Breast epithelium (tissue), 3 donors: Measurements from ENCODE around the gene SOX15.

Experiments used
- CTCF ChIP-seq, 3 donors: fragments of 450-650 bp; IDR thresholded peaks; one replicate each; pipeline ENCODE4 v1.5.1; 2016 to 2017; ENCODE audit warnings: antibody characterized with exemption in 3 of 3, mild to moderate bottlenecking in 3 of 3, moderate library complexity in 3 of 3
- POLR2A ChIP-seq: fragments of 450-650 bp; IDR thresholded peaks from one replicate; pipeline ENCODE4 v1.6.1; 2016; ENCODE audit warnings: antibody characterized with exemption, mild to moderate bottlenecking, moderate library complexity
- POLR2AphosphoS5 ChIP-seq, 3 donors: sonication (generic); formaldehyde crosslinking; IDR thresholded peaks; one replicate each; pipeline ENCODE4 v1.6.1; 2017; ENCODE audit warnings: antibody characterized with exemption in 3 of 3

GRCh38 chr17:7561028-7561575 is 28.8 kb downstream of the SOX15 start:
- TF ChIP-seq POLR2A (no peak), CTCF (IDR thresholded peaks at IDR 0.05) (peak; percentile 78 to 95 (median 90)), POLR2AphosphoS5 (IDR thresholded peaks at IDR 0.05) (peak in 1 of 3 donors; percentile 58)
